K562 (cell line): ENCODE data around the gene CTCF. TPM values are rescaled to one million over a fixed set of nuclear protein-coding genes. Genes with fewer than 3 reads are reported as not detected.

ENCODE experiments used
- AFF1 ChIP-seq, 2 experiments: fragments of 450-650 bp; IDR thresholded peaks; 2 replicates each; pipeline ENCODE4 v1.6.1; 2018; ENCODE audit warnings: mild to moderate bottlenecking in 2 of 2, low read depth in 1 of 2; ENCODE audit not compliant: partially characterized antibody in 2 of 2
- BCL6 ChIP-seq: fragments of 250-450 bp; sonication (Bioruptor Pico); IDR thresholded peaks from 2 replicates; pipeline ENCODE4 v1.4.0; 2020
- ELF4 ChIP-seq: fragments of 450-650 bp; formaldehyde crosslinking; IDR thresholded peaks from 2 replicates; pipeline ENCODE4 v1.4.0; 2022; ENCODE audit warnings: missing genetic modification characterization
- MAZ ChIP-seq, 2 experiments: fragments of 450-650 bp in 1 of 2; sonication (generic) in 1 of 2; formaldehyde crosslinking; IDR thresholded peaks in 1 of 2; conservative IDR thresholded peaks in 1 of 2; 2 replicates each; pipeline versions ENCODE4 v1.4.0 to v1.5.0; 2020; ENCODE audit warnings: mild to moderate bottlenecking in 1 of 2, missing genetic modification reagents in 1 of 2
- SPI1 ChIP-seq: IDR thresholded peaks from 2 replicates; pipeline ENCODE4 v1.6.1; 2011; ENCODE audit warnings: low read depth, low read length, control low read depth, borderline replicate concordance
- STAG1 ChIP-seq: sonication (generic); formaldehyde crosslinking; IDR thresholded peaks from 2 replicates; pipeline ENCODE4 v1.5.0; 2020; ENCODE audit warnings: missing genetic modification reagents, borderline replicate concordance
- TOE1 ChIP-seq, 2 experiments: fragments of 450-650 bp in 1 of 2; sonication (generic) in 1 of 2; formaldehyde crosslinking in 1 of 2; IDR thresholded peaks; 2 replicates each; pipeline versions ENCODE4 v1.7.1 to v1.8.0; 2016 to 2022; ENCODE audit warnings: borderline replicate concordance in 2 of 2, mild to moderate bottlenecking in 2 of 2, antibody characterized with exemption in 1 of 2, inconsistent platforms in 1 of 2, low read depth in 1 of 2, missing genetic modification reagents in 1 of 2, moderate library complexity in 1 of 2
- polyA plus RNA-seq, 8 experiments: library from polyadenylated mRNA; depleted of rRNA in 4 of 8; stranded (reverse) in 5 of 8; unstranded in 3 of 8; fragments of >200 nt; fragmentation: Nextera tagmentation in 2 of 8; fragmentation: Illumina TruSeq in 1 of 8; extraction: Ambion mirVana in 2 of 8; extraction: Trizol in 1 of 8; gene quantifications; 2 replicates each; pipeline versions ENCODE4 v1.2.1 to v1.2.3, GENCODE V29; 2011 to 2014; ENCODE audit warnings: inconsistent platforms in 1 of 8, missing spikeins in 1 of 8
- total RNA-seq, 7 experiments: library from RNA; depleted of rRNA in 6 of 7; stranded (reverse); fragments of >200 nt in 6 of 7; fragmentation: Illumina TruSeq in 2 of 7; extraction: Trizol in 2 of 7; gene quantifications; 2 replicates each; pipeline versions ENCODE4 v1.2.1 to v1.2.3, GENCODE V29; 2011 to 2021; ENCODE audit warnings: low replicate concordance in 1 of 7
- TF ChIP-seq, protein P1 (sequence below): sonication (generic); formaldehyde crosslinking; IDR thresholded peaks from 2 replicates; pipeline ENCODE4 v1.8.0; 2022; ENCODE audit warnings: mild to moderate bottlenecking, missing genetic modification reagents, borderline replicate concordance
- TF ChIP-seq, protein P2 (sequence below): sonication (generic); formaldehyde crosslinking; IDR thresholded peaks from 2 replicates; pipeline ENCODE4 v1.8.1; 2022; ENCODE audit warnings: missing genetic modification reagents

The CTCF gene
- total and polyA plus RNA-seq, 9 of the 15 experiments (the other 6 are each of a cell fraction or from before 2014, with no cell fraction given): 7.8 to 49.2 (median 33.9) TPM

DNA sequence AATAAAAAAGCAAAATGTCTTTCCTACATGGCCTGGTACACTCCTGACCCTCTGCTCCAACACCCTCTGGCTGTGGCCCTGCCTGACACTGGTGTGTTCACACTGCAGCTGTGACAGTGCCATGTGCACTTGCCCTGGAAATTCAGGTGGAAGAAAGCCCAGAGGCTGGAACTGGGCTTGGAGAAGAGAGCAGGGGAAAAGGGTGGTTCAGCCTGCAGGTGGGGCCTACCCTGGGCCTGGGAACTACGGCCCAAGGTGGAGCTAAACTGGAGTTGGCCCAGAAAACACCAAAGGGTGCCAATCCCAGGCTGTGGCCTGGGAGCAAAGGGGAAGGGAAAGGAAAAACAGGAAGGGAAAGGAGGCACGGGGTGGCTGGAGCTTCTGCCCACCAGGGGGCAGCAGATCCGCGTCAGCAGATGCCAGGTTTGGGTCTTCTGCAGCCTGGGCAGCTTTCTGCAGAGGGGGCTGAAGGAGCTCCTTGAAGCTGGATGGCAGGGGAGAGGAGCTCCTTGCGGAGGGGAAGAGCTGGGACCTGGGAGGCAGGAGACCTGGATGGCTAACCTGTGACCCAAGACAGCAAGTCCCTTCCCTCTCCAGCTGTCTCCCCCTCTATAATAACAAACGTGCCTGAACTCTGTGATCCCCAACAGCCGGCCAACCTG, 15.4 kb upstream of the CTCF start (continued):
- TF ChIP-seq TOE1 (IDR thresholded peaks at IDR 0.05; ENCODE audit: borderline replicate concordance) (no peak), TOE1 (CRISPR knock-in tag; IDR thresholded peaks at IDR 0.05; ENCODE audit: borderline replicate concordance, low read depth) (no peak), AFF1 (IDR thresholded peaks at IDR 0.05; ENCODE audit: low read depth in 1 of 2, partially characterized antibody in 2 of 2) (peak in 1 of 2 experiments; percentile 34), BCL6 (CRISPR knock-in tag) (no peak), SPI1 (peak; percentile 90), ELF4 (CRISPR knock-in tag) (no peak), STAG1 (CRISPR knock-in tag) (peak; percentile 57; the same call in 1 of the 2 replicates), MAZ (CRISPR knock-in tag; conservative IDR thresholded peaks at IDR 0.05 in 1 of 2, IDR thresholded peaks at IDR 0.05 in 1 of 2) (peak in 1 of 2 experiments; percentile 72; a peak in 2 of 4 replicates)
- TF ChIP-seq, protein P1, sequence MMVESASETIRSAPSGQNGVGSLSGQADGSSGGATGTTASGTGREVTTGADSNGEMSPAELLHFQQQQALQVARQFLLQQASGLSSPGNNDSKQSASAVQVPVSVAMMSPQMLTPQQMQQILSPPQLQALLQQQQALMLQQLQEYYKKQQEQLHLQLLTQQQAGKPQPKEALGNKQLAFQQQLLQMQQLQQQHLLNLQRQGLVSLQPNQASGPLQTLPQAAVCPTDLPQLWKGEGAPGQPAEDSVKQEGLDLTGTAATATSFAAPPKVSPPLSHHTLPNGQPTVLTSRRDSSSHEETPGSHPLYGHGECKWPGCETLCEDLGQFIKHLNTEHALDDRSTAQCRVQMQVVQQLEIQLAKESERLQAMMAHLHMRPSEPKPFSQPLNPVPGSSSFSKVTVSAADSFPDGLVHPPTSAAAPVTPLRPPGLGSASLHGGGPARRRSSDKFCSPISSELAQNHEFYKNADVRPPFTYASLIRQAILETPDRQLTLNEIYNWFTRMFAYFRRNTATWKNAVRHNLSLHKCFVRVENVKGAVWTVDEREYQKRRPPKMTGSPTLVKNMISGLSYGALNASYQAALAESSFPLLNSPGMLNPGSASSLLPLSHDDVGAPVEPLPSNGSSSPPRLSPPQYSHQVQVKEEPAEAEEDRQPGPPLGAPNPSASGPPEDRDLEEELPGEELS (CRISPR knock-in tag): 0 out of 2 replicates have a peak, but pooled peaks have one; percentile 20
- TF ChIP-seq, protein P2, sequence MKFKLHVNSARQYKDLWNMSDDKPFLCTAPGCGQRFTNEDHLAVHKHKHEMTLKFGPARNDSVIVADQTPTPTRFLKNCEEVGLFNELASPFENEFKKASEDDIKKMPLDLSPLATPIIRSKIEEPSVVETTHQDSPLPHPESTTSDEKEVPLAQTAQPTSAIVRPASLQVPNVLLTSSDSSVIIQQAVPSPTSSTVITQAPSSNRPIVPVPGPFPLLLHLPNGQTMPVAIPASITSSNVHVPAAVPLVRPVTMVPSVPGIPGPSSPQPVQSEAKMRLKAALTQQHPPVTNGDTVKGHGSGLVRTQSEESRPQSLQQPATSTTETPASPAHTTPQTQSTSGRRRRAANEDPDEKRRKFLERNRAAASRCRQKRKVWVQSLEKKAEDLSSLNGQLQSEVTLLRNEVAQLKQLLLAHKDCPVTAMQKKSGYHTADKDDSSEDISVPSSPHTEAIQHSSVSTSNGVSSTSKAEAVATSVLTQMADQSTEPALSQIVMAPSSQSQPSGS (CRISPR knock-in tag): no peak
